Adrenal gland (tissue), 5 donors: ENCODE data around the gene PPP1R14B.

ENCODE experiments used
- POLR2A ChIP-seq, 2 donors: fragments of 450-650 bp; IDR thresholded peaks; one replicate each; pipeline ENCODE4 v1.6.1; 2017; ENCODE audit warnings: antibody characterized with exemption in 2 of 2, mild to moderate bottlenecking in 2 of 2, moderate library complexity in 1 of 2
- TF ChIP-seq, protein P1 (sequence below), 6 experiments: fragments of 450-650 bp in 4 of 6; fragments of 200-600 bp in 2 of 6; sonication (generic) in 1 of 6; IDR thresholded peaks; 1 replicate in 5 of 6; 2 replicates in 1 of 6; pipeline versions ENCODE4 v1.5.1 to v1.8.0; 2016 to 2021; ENCODE audit warnings: antibody characterized with exemption in 6 of 6, mild to moderate bottlenecking in 2 of 6, moderate library complexity in 1 of 6
- donor health status: DM: no; HTN: no; CAD: no.

DNA sequence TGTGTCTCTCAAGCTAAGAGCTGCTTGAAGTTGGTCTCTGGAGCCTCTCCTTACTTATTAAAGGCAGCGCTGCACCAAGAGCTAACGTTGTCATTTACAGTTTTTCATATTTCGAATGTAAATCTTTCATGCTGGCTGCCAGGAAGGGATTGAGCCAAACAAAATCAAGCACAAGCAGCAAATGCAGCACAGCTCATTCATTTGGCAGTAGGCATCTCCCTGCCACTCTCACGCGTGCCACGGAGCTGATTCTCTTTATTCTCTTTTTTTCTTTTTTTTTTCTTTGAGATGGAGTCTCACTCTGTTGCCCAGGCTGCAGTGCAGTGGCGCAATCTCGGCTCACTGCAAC is 13.8 kb downstream of the PPP1R14B start:
- TF ChIP-seq, protein P1, sequence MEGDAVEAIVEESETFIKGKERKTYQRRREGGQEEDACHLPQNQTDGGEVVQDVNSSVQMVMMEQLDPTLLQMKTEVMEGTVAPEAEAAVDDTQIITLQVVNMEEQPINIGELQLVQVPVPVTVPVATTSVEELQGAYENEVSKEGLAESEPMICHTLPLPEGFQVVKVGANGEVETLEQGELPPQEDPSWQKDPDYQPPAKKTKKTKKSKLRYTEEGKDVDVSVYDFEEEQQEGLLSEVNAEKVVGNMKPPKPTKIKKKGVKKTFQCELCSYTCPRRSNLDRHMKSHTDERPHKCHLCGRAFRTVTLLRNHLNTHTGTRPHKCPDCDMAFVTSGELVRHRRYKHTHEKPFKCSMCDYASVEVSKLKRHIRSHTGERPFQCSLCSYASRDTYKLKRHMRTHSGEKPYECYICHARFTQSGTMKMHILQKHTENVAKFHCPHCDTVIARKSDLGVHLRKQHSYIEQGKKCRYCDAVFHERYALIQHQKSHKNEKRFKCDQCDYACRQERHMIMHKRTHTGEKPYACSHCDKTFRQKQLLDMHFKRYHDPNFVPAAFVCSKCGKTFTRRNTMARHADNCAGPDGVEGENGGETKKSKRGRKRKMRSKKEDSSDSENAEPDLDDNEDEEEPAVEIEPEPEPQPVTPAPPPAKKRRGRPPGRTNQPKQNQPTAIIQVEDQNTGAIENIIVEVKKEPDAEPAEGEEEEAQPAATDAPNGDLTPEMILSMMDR (IDR thresholded peaks at IDR 0.05) = no peak
- no peak for TF ChIP-seq POLR2A (IDR thresholded peaks at IDR 0.05)
